Activated CD4-positive, alpha-beta T cell treated with anti-CD3 and anti-CD28 coated beads, Interleukin-2, amount 10 ng/mL, durations not matched to agents 7 days and 5 days (primary cell): ENCODE measurements around the gene NDUFS1. TPM values are rescaled to one million over a fixed set of nuclear protein-coding genes. Genes with fewer than 3 reads are reported as not detected.
"Not testable (repeated sequence)": the region's sequence is repeated elsewhere in the genome, so short reads cannot be mapped to it uniquely, and the experiment has no call there.

ENCODE experiments used
- CTCF ChIA-PET: fragments of 350-600 bp; sonication (Branson Sonifier 250); formaldehyde crosslinking; loops from one replicate; lab custom pipeline; 2021; ENCODE audit warnings: antibody characterized with exemption; lab: Charles Lee
- POLR2A ChIA-PET: fragments of 350-600 bp; sonication (Branson Sonifier 250); formaldehyde crosslinking; loops from one replicate; lab custom pipeline; 2021; ENCODE audit warnings: antibody characterized with exemption; lab: Charles Lee
- DNase-seq: peaks from one replicate; pipeline ENCODE4 v3.0.0-alpha.2; 2020
- H3K27ac Mint-ChIP-seq: one replicate; pipeline ENCODE4 v1.8.0; 2021; ENCODE audit warnings: mild to moderate bottlenecking, moderate library complexity, mixed read lengths
- H3K27me3 Mint-ChIP-seq: one replicate; pipeline ENCODE4 v1.8.0; 2021; ENCODE audit warnings: mixed read lengths
- H3K36me3 Mint-ChIP-seq: one replicate; pipeline ENCODE4 v1.8.0; 2021; ENCODE audit warnings: low read depth, mixed read lengths
- H3K4me1 Mint-ChIP-seq: one replicate; pipeline ENCODE4 v1.8.0; 2021; ENCODE audit warnings: mixed read lengths
- H3K4me3 Mint-ChIP-seq: one replicate; pipeline ENCODE4 v1.8.0; 2021; ENCODE audit warnings: mild to moderate bottlenecking, moderate library complexity, mixed read lengths
- H3K9me3 Mint-ChIP-seq: one replicate; pipeline ENCODE4 v1.8.0; 2021; ENCODE audit warnings: mixed read lengths
- total RNA-seq, 2 experiments: library from RNA; stranded (reverse); gene quantifications; one replicate each; pipeline ENCODE4 v1.2.3, GENCODE V29; 2021

The NDUFS1 gene
- total RNA-seq, 2 experiments from 2014 or later: 58.9 to 64.9 TPM

DNA sequence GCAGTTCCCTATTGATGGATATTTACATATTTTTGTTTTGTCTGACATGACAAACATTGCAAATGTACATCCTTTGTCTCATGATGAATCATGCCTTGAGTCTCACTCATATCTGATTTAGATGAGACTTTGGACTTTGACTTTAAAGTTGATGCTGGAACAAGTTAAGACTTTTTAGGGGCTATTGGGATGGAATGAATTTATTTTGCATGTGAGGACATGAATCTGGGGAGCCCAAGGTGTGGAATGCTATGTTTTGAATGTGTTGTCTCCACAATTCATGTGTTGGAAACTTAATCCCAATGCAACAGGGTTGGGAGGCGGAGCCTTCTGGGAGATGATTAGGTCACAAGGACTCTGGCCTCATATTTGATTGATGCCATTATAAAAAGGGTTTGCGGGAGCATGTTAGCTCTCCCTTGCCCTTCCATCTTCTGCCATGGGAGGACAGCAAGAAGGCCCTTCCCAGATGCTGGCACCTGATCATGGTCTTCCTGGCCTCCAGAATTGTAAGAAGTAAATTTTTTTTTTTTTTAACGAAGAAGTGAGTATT, 44.1 kb downstream of the NDUFS1 start:
- POLR2A ChIA-PET: no interaction called here
- no peak overlapping the region for H3K4me3 Mint-ChIP-seq
- no peaks in the 10 kb centered on the region for H3K27me3 Mint-ChIP-seq
- peaks cover 6% of the 10 kb centered on the region for H3K9me3 Mint-ChIP-seq
- H3K27ac Mint-ChIP-seq: no peak overlapping the region
- H3K4me1 Mint-ChIP-seq: no peaks in the 10 kb centered on the region
- DNase-seq: no peak
- CTCF ChIA-PET: interaction anchor here (0.5 to 1.1 kb wide), 3 partner anchors 22 to 129 kb away, joined by 3 to 4 read pairs (median 4); no protein-coding TSS in a partner anchor
- H3K36me3 Mint-ChIP-seq: peaks cover 18% of the 10 kb centered on the region

DNA sequence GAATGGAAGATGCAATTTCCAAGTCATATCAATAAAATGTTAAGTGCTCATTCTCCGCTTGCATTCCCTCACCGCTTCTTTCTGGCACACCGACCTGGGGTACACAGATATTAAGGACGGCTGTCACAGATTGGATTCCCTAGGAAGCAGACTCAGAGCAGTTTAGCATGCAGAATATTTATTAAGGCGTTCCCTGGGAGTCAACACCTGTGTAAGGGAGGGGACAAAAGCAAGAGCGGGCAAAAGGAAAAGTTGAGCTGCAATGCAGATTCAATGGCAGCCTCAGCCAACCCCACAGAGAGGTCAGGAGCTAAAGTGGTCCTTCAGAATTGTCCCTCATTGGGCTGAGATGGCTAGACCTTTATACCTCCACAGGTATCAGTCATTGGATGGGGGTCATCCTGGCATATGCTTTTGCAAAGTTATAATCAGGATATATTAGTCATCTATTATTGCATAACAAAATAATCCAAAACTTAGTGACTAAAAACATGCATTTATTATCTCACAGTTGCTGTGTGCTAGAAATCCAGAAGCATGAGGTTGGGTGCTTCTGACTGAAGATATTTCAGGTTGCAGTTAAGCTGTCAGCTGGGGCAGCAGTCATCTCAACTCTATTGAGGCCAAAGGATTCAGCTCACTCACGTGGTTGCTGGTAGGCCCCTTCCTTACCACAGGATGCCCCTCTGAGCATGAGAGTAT, 46.2 kb downstream of the NDUFS1 start:
- Mint-ChIP-seq H3K27ac (no peak overlapping the region), H3K27me3 (no peaks in the 10 kb centered on the region), H3K4me1 (no peaks in the 10 kb centered on the region), H3K4me3 (no peak overlapping the region), H3K9me3 (peaks cover 5% of the 10 kb centered on the region), H3K36me3 (peaks cover 14% of the 10 kb centered on the region)
- CTCF ChIA-PET: no interaction called here
- DNase-seq: no peak
- POLR2A ChIA-PET: no interaction called here

DNA sequence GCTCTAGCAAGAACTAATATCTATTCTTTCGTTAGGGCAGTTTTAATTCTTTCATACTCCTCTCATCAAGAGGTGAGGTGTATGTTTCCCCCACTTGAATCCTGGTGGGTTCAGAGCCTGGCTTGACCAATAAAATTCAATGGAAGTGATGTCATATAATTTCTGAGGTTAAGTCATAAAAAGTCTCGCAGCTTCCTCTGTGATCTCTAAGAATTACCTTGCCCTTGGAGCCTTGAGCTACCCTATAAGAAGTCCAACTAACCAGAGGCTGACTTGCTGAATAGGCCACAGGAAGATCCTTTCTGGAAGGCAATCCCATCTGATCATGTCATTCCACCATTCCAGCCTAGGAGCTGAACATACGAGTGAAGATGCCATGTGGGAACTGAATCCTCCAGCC, 47.1 kb downstream of the NDUFS1 start:
- CTCF ChIA-PET: interaction anchor here (0.5 to 1.6 kb wide), 3 partner anchors 16 to 755 kb away, joined by 3 to 5 read pairs (median 4); no protein-coding TSS in a partner anchor
- no peak for DNase-seq
- no peaks in the 10 kb centered on the region for H3K4me1 Mint-ChIP-seq
- peaks cover 14% of the 10 kb centered on the region for H3K36me3 Mint-ChIP-seq
- H3K27ac Mint-ChIP-seq: no peak overlapping the region
- no peaks in the 10 kb centered on the region for H3K27me3 Mint-ChIP-seq
- POLR2A ChIA-PET: no interaction called here
- H3K4me3 Mint-ChIP-seq: no peak overlapping the region
- H3K9me3 Mint-ChIP-seq: peaks cover 5% of the 10 kb centered on the region

DNA sequence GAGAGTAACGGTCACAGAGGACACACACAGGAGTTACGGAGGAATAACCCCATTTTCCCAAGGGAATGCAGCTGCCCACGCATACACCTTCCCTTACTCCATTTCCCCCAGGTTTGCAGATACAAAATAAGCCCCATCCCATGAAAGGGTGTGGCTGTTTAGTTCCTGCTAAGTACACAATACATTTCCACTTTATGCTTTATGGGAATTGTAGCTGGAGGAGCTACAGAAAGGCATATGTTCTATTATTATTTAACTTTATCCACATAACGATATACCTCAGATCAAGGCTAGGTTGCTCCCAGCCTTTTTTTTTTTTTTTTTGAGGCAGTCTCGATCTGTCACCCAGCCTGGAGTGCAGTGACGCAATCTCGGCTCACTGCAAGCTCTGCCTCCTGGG, 50.5 kb downstream of the NDUFS1 start:
- H3K36me3 Mint-ChIP-seq: peaks cover 2% of the 10 kb centered on the region
- CTCF ChIA-PET: interaction anchor here (0.6 to 1.7 kb wide), 3 partner anchors 9 to 12 kb away, joined by 3 to 6 read pairs (median 6); no protein-coding TSS in a partner anchor
- H3K9me3 Mint-ChIP-seq: peaks cover 5% of the 10 kb centered on the region
- no peak overlapping the region for H3K27ac Mint-ChIP-seq
- no peaks in the 10 kb centered on the region for H3K4me1 Mint-ChIP-seq
- no peak for DNase-seq
- POLR2A ChIA-PET: interaction anchor here (0.7 kb wide), 1 partner anchor 462 kb away, joined by 10 read pairs; no protein-coding TSS in a partner anchor
- no peaks in the 10 kb centered on the region for H3K27me3 Mint-ChIP-seq
- H3K4me3 Mint-ChIP-seq: no peak overlapping the region

DNA sequence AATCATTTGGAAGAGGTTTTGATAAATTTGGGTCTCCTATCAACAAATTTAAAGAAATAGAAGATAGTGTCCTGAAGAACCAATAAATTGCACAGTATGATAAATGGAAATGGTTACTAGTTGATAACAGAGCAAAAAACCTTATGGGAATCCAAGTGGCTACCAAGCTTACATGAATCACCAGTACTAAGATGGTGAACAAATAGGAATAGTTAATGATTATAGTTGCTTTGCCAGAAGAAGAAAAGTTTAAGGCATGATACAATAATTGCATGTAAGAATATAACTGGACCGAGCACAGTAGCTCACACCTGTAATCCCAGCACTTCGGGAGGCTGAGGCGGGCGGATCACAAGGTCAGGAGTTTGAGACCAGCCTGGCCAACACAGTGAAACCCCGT, 53.7 kb downstream of the NDUFS1 start:
- no peaks in the 10 kb centered on the region for H3K36me3 Mint-ChIP-seq
- no peak for DNase-seq
- ChIA-PET POLR2A (no interaction called here), CTCF (no interaction called here)
- no peaks in the 10 kb centered on the region for H3K4me1 Mint-ChIP-seq
- no peaks in the 10 kb centered on the region for H3K9me3 Mint-ChIP-seq
- H3K27me3 Mint-ChIP-seq: no peaks in the 10 kb centered on the region
- H3K4me3 Mint-ChIP-seq: no peak overlapping the region
- no peak overlapping the region for H3K27ac Mint-ChIP-seq

DNA sequence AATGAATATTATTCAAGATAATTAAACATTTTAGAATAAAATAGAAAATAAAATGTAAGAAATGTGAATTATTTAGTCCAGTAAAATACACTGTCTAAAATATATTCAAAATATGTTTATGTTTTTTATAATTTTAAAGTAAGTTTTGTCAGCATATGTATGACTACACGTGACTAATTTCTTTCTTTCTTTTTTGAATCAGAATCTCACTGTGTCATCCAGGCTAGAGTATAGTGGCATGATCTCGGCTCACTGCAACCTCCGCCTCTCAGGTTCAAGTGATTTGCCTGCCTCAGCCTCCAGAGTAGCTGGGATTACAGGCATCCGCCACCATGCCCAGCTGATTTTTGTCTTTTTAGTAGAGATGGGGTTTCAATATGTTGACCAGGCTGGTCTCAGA, 54.2 kb downstream of the NDUFS1 start:
- no peaks in the 10 kb centered on the region for H3K36me3 Mint-ChIP-seq
- no peaks in the 10 kb centered on the region for H3K27me3 Mint-ChIP-seq
- no peak for DNase-seq
- no peaks in the 10 kb centered on the region for H3K4me1 Mint-ChIP-seq
- ChIA-PET CTCF (no interaction called here), POLR2A (no interaction called here)
- H3K9me3 Mint-ChIP-seq: no peaks in the 10 kb centered on the region
- H3K4me3 Mint-ChIP-seq: no peak overlapping the region
- no peak overlapping the region for H3K27ac Mint-ChIP-seq

DNA sequence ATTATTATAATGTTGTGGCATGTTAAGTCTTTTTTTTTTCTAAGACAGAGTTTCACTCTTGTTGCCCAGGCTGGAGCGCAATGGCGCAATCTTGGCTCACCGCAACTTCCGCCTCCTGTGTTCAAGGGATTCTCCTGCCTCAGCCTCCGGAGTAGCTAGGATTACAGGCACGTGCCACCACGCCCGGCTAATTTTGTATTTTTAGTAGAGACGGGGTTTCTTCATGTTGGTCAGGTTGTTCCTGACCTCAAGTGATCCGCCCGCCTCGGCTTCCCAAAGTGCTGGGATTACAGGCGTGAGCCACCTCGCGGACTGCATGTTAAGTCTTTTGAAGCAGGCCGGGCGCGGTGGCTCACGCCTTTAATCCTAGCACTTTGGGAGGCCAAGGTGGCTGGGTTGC, 60.4 kb downstream of the NDUFS1 start:
- H3K27ac Mint-ChIP-seq, H3K4me3 Mint-ChIP-seq, H3K9me3 Mint-ChIP-seq, H3K27me3 Mint-ChIP-seq, H3K4me1 Mint-ChIP-seq, H3K36me3 Mint-ChIP-seq, DNase-seq, POLR2A ChIA-PET: not testable (repeated sequence)
- CTCF ChIA-PET: interaction anchor here (1.0 to 1.4 kb wide), 2 partner anchors 9 to 10 kb away, joined by 3 to 6 read pairs; no protein-coding TSS in a partner anchor

DNA sequence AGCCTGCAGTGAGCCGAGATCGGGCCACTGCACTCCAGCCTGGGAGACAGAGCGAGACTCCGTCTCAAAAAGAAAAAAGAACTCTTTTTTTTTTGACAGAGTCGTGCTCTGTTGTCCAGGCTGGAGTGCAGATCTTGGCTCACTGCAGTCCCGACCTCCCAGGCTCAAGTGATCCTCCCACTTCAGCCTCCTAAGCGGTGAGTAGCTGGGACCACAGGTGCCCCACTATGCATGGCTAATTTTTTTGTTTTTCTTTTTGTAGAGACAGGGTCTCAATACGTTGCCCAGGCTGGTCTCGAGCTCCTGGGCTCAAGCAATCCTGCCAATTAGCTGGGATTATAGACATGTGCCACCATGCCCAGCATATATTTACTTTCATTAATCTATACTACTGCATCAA, 60.8 kb downstream of the NDUFS1 start:
- H3K27me3 Mint-ChIP-seq: no peaks in the 10 kb centered on the region
- no peaks in the 10 kb centered on the region for H3K9me3 Mint-ChIP-seq
- ChIA-PET CTCF (interaction anchor here (1.4 to 1.7 kb wide), 2 partner anchors 8 to 11 kb away, joined by 6 to 7 read pairs; no protein-coding TSS in a partner anchor), POLR2A (no interaction called here)
- no peak overlapping the region for H3K27ac Mint-ChIP-seq
- H3K4me3 Mint-ChIP-seq: no peak overlapping the region
- no peak for DNase-seq
- no peaks in the 10 kb centered on the region for H3K4me1 Mint-ChIP-seq
- H3K36me3 Mint-ChIP-seq: no peaks in the 10 kb centered on the region

DNA sequence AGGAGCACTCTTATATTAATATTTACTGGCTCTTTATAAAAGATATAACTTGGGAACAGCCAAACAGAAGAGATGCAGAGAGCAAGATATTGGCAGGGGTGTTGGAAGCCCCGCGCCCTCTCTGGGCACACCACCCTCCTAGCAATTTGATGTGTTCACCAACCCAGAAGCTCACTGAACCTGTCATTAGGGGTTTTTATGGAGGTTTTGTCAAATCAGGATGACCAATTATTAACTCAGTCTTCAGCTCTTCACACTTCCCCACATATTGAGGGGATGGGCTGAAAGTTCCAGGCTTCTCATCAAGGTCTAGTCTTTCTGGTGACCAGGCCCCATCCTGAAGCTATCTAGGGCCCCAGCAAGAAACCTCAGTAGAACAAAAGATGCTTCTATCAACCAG, 62.4 kb downstream of the NDUFS1 start:
- no peak overlapping the region for H3K27ac Mint-ChIP-seq
- POLR2A ChIA-PET: no interaction called here
- H3K36me3 Mint-ChIP-seq: peaks cover 4% of the 10 kb centered on the region
- DNase-seq: no peak
- no peaks in the 10 kb centered on the region for H3K9me3 Mint-ChIP-seq
- CTCF ChIA-PET: interaction anchor here (1.0 to 1.7 kb wide), 3 partner anchors 9 to 14 kb away, joined by 5 to 7 read pairs (median 6); no protein-coding TSS in a partner anchor
- no peaks in the 10 kb centered on the region for H3K4me1 Mint-ChIP-seq
- H3K4me3 Mint-ChIP-seq: no peak overlapping the region
- H3K27me3 Mint-ChIP-seq: no peaks in the 10 kb centered on the region

DNA sequence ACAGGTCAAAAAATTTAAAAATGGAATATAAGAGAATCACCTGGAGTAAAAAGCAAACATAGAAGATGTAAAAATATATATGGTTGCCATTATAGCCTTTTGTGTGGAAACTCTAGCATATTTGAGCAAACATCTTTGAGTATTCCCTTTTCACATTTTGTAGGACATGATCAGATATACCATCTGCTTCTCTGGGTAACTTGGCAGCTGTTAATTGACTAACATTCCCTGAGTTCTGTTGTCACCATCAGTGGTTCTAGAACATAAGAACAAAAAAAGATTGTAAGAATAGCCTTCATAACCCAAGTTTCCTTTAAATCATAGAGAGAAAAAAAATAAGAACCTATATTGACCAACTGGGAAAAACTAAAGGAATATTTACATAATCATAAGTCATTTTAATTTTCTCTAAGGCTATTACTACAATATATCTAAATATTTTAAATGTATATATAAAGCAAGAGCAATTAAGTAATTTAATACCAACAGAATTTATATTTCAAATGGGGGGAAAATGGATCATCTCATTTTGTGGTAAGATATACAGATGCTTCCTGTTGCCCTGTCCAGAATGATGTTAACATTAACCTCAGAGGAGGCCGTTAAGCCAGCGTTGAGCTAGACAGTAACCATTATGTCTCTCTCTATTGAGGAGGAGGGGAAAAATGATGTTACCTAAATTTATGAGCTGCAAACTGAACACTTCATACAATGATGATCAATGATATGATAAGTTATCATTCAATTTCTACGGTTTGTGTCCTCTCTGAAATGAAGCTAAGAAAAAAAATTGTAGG, 63.5 kb downstream of the NDUFS1 start:
- ChIA-PET POLR2A (no interaction called here), CTCF (interaction anchor here (0.6 to 1.6 kb wide), 4 partner anchors 9 to 1550 kb away, joined by 3 to 5 read pairs (median 4); partner anchors contain the start of gene INO80D)
- Mint-ChIP-seq H3K4me3 (no peak overlapping the region), H3K4me1 (no peaks in the 10 kb centered on the region), H3K27ac (no peak overlapping the region), H3K27me3 (no peaks in the 10 kb centered on the region), H3K9me3 (no peaks in the 10 kb centered on the region), H3K36me3 (peaks cover 4% of the 10 kb centered on the region)
- DNase-seq: no peak

DNA sequence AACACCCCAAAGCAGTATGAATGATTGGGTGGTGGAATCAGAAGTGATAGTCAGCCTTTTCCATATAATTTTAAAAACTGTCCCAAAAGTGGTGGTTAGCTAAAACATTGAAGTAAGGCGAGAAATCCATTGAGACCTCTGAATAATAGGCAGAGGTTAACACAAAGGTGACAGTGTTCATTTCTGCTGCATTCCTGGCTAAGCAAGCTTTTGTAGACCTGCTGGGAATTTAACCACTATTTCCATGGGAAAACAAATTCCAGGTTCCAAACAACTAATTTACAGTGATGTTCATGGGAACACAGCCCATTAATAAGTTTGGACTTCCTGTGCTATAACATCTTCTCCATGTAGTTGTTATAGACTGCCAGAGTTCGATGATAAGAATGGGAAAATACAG, 66.9 kb downstream of the NDUFS1 start:
- POLR2A ChIA-PET: no interaction called here
- H3K4me1 Mint-ChIP-seq: peaks cover 6% of the 10 kb centered on the region
- no peaks in the 10 kb centered on the region for H3K9me3 Mint-ChIP-seq
- no peak for DNase-seq
- H3K27me3 Mint-ChIP-seq: no peaks in the 10 kb centered on the region
- CTCF ChIA-PET: interaction anchor here (1.1 kb wide), 1 partner anchor 9 kb away, joined by 3 read pairs; no protein-coding TSS in a partner anchor
- peaks cover 7% of the 10 kb centered on the region for H3K36me3 Mint-ChIP-seq
- no peak overlapping the region for H3K4me3 Mint-ChIP-seq
- no peak overlapping the region for H3K27ac Mint-ChIP-seq

DNA sequence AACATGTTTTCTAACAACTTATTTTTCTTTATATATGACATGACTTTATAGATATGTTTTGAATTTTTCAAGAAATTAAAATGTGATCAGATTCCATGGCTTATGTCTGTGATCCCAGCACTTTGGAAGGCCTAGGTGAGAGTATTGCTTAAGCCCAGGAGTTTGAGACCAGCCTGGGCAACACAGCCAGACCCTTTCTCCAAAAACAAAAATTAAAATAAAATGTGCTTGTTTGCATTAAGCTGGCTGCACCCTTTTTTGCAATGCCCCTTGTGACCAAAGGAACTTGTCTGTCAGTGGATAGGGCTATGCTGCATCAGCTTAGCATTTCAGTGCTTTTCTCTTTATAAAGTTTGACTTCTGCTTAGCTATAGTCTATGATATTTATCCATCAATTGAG, 71.0 kb downstream of the NDUFS1 start:
- CTCF ChIA-PET: interaction anchor here (0.7 to 3.0 kb wide), 4 partner anchors 9 to 195 kb away, joined by 3 to 7 read pairs (median 4); no protein-coding TSS in a partner anchor
- H3K4me3 Mint-ChIP-seq: no peak overlapping the region
- POLR2A ChIA-PET: interaction anchor here (0.6 kb wide), 1 partner anchor 400 kb away, joined by 3 read pairs; no protein-coding TSS in a partner anchor

More for the DNA sequence above, 71.0 kb downstream of the NDUFS1 start:
- Mint-ChIP-seq H3K27ac (no peak overlapping the region), H3K36me3 (peaks cover 7% of the 10 kb centered on the region), H3K27me3 (no peaks in the 10 kb centered on the region), H3K4me1 (peaks cover 18% of the 10 kb centered on the region), H3K9me3 (no peaks in the 10 kb centered on the region)
- DNase-seq: no peak
